ENCODE measurements around the gene HIGD2A.
A peak's percentile ranks its signal among the peaks of the same experiment; 100 is the strongest.

HIGD2A gene

DNA sequence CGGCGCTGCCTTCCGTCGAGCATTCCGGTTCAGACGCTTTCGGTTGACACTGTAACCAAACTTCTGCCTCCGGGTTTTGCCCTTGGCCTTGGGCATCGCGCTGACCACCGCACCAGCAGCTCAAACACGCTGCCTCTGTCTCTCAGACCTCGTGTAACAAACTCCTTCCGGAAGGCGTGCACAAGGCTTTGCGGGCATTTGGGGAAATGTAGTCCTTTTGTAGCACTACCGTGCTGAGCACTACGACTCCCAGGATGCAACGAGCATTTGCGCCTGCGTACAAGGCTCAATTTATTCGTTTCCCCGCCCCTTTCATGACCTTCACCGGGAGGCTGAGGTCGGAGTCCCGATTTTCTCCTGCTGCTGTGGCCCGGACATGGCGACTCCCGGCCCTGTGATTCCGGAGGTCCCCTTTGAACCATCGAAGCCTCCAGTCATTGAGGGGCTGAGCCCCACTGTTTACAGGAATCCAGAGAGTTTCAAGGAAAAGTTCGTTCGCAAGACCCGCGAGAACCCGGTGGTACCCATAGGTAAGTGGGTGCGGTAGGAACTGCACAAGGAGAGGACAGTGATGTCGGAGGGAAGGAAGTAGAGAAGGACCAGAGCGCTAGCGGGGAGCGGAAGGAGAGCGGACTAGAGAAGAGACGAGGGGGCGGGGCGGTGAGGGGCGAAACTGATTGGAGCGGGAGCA is at the start of gene HIGD2A, which contains the start of gene NOP16:
Gene HIGD2A, plus strand, starts transcription at position 308 of the 691 bp plus-strand sequence. Its CDS starts 69 bp downstream, at position 377.
Gene NOP16, minus strand, starts transcription at position 155 of the 691 bp plus-strand sequence. Its CDS starts 59 bp downstream, at position 96.
- peak; percentile 97 for DNase-seq

GRCh38 chr5:176339304-176339703 is 49.2 kb upstream of the HIGD2A start:
- no peak for DNase-seq

DNA sequence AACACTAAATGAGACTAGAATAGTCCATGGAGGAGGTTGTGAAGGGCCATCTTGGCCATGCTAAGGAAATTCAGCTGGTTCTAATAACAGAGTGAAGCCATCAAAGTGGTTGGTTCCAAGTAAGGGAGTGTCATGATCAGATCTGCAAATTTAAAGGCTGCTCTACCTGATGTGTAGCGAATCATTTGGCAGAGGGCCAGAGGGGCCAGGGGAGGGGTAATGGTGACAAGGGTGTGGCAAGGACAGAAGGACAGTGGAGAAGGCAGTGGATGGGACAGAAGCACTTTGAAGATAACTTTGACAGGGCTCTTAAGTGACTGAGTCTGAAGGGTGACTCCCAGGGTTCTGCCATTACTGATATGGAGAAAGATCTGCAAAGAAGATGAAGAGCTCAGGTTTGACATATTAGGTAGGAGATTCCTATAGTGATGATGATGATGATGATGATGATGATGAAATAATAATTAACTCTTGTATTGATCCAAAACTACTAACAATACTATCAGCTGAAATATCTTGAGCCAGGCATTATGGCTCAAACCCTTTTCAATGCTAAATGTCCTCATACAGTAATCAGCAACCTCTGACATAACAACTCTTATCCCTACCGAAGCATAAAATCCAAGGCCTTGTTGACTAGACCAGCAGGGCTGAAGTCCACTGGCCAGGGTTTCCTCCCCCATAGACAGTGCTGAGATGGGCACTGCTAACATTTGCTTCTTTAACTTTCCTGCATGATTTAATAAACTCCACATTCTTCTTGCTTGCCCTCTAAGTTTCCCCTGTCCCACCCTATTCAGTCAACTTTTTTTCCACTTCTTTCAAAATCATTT is 47.0 kb upstream of the HIGD2A start:
- DNase-seq = no peak

DNA sequence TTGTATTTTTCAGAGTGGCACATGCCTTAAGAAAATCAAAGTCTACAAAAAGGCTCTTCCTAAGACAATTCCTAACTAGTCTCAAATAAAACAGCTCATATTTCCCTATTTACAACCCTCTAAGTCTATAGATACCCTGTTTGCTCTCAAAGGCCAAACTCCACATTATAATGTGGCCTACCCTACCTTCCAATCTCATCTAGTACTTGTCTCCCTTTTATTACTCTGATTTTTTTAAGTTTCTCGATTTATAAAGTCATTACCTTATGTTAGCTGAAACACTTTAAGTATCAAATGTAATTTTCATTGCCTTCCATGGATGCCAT is 46.4 kb upstream of the HIGD2A start:
- DNase-seq = no peak

DNA sequence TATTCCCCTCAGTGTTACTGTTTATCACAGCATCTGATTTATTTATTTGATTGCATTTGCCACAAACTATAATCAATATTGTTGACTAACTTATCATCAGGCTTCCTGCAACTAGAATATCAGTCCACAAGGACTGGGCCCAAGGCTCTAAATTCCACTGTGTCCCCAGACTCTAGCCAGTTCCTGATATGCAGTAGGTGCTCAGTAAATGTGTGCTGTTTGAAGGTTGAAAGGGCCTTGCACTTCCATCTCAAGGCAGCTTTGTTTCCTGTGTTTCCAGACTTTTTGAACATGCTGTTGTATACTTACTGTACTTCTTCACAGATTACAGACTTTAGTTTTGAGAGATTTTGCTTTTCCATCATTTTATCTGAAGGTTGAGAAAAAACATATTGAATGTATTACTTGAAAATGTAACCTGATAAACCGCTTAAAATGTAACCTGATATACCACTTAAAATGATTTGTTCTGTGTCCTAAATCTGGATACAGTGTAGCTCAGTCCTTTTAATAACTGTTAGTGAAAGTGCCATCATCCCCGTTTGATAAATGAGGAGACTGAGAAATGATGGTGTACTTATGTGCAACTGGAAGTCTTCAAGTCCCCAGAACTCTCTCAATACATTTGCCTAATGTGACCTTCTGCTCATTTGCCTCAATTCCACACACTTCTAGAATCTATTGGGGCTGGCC is 45.6 kb upstream of the HIGD2A start:
- no peak for DNase-seq

DNA sequence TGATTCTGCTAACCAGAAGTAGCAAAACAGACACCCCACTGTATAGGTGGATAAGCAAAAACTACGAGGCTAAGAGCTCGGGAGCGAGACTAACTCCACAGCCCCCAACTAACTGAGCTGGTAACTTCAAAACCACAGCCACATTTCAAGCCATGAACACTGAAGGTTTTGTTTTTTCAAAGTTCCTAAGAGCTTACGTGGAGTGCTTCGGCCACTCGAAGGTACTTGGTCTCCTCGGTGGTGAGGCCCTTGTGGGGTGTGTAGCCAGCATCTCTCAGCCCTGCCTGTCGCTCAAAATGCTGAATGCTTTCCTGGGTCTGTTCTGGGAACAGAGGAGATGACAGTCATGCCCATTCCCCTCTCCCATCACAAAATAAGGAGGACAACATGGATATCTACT is 38.1 kb upstream of the HIGD2A start:
- no peak for DNase-seq

GRCh38 chr5:176352116-176352878 is 36.3 kb upstream of the HIGD2A start:
- no peak for DNase-seq

GRCh38 chr5:176353533-176353932 is 35.0 kb upstream of the HIGD2A start:
- no peak for DNase-seq

DNA sequence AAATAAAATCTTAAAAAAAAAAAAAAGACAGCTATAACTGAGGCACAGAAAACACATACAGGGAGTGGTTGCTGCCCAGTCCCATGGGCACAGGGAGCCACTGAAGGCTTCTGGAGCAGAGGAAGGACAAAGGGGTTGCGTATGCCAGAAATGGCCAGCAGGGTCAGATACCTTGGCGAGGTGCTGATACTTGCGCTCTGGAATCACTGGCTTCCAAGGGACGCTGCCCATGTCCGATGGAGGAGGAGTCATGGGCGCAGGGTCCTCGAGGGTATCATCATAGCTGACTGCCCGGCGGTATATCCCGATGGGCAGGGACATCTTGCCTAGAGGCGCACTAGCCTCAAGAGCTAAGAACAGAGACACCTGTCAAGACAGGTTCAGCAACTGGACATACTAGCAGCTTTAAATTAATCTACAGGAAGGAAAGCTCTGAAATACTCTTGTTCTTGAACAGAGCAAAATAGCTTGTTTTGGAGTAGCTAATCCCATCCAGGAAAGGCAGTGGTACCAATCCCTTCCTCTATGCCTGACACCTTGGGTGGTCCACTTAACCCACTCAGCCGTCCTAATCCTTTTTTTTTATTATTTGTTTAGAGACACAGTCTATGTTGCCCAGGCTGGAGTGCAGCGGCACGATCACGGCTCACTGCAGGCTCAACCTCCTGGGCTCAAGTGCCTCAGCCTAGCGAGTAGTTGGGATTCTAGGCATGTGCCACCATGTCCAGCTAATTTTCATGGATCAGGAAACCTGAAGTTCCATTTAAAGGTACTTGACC is 33.0 kb upstream of the HIGD2A start:
- no peak for DNase-seq

- DNase-seq = no peak
These were observed 32.4 kb upstream of the HIGD2A start for GRCh38 chr5:176356179-176356566.

DNA sequence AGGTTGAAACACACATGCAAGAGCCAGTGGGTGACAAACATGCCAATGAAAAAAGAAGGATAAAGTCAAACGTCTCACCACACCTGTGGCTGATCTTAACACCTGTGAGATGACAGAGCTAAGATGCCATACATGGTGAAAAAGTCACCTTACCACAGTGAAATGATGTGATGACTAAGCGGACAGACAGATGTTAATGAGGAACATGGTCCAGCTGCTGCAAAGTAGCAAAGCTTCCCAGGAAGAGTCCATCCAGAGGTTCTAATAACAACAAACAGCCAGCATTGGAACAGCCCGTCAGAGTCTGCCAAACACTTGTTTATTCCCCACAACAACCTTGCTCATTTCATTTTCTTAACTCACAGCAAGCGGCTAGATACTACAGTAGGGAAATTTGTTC is 28.9 kb upstream of the HIGD2A start:
- DNase-seq = no peak

- no peak for DNase-seq
These were observed 27.6 kb upstream of the HIGD2A start for GRCh38 chr5:176360894-176361436.

DNA sequence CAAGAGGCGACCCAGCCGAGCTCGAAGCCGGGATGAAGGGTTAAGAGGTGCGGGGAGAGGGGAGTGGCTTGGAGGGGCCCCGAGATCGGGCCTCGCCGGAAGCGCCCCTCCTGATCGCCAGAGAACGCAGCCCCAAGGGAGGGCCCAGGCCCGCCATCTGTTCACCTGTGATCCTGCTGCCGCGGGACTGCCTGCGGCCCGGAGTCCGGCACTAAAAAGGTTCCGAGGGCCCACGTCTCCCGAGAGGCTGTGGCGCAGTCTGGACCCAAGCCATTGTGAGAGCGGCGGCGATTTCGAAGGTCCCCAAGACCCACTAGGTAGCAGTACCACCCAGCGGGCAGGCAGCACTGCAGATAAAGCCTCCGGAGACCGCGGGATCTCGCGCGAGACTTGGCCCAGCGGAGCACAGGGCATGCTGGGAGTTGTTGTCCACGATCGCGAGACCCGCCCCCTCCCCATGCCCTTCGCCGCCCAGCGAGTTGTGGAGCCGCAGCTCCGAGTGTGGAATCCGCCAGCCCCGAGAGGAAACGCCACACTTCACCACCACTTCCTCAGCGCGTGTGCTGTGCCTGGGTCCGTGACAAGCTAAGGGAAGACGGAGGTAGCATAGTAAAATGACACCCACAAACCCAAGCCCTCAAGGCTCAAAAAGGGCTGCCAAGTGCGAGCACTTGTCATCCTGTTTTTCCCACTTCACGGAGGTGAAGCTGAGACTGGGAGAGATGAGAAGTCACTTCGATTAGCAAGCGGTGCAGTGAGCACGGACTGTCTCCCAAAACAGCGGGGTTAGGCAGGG is 26.9 kb upstream of the HIGD2A start, which contains the start of gene KIAA1191:
Gene KIAA1191, minus strand, starts transcription at position 328 of the 796 bp plus-strand sequence. CDS start 2,256 bp downstream, outside the sequence.
- peak; percentile 58 for DNase-seq

GRCh38 chr5:176362233-176362490 is 26.4 kb upstream of the HIGD2A start:
- DNase-seq = no peak

DNA sequence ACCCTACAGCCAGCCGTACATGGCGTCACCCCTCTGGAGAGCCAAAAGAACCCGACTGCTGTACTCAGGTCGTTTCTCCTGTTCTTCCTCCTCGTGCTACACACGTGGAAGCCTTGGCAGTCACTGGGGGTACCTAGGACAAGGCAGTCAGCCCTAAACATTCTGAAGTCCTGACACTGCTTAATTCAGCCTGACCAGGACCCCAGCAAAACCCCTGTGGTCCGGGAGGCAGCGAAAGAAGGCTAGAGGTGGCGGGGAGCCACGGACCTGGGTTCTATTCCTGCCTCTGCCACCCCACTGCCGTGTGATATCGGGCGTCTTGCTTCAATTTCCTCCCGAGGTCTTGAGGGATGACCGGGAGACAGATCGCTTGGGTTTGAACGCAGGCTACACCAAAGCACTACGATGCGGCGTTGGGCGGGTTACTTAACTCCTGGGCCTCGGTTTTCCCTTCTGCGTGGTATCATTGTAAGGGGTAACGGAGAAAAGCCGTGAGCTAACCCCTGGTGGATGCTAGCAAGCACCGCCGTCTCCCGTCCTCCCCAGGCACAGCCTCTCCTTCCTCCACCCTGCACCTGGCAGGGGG is 23.7 kb upstream of the HIGD2A start:
- peak; percentile 8 for DNase-seq

- no peak for DNase-seq
These were observed 23.0 kb upstream of the HIGD2A start, which contains the start of gene ARL10 for GRCh38 chr5:176365351-176366231. Gene ARL10, plus strand, starts transcription at chr5:176365487. Its CDS starts 77 bp downstream, at chr5:176365564.

- no peak for DNase-seq
These were observed 22.2 kb upstream of the HIGD2A start for GRCh38 chr5:176366232-176366894.

DNA sequence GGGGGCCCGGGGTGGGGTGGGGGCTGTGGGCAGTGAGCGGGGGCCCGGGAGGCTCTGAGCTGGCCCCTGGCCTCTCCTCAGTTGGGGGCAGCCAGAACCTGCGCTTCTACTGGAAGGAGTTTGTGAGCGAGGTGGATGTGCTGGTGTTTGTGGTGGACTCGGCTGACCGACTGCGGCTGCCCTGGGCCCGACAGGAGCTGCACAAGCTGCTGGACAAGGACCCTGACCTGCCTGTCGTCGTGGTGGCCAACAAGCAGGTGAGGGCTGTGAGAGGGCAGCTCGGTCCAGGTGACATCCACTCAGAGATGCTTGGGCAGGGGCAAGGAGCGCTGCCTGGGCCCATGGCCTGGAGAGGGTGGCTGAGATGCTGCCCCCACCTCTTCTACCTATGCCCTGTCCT is 19.8 kb upstream of the HIGD2A start:
- DNase-seq = no peak
